ENCODE measurements around the gene OR51L1. TPM values are rescaled to one million over a fixed set of nuclear protein-coding genes. Genes with fewer than 3 reads are reported as not detected.

OR51L1 gene
- total RNA-seq, 4 donors from 2014 or later: not detected

DNA sequence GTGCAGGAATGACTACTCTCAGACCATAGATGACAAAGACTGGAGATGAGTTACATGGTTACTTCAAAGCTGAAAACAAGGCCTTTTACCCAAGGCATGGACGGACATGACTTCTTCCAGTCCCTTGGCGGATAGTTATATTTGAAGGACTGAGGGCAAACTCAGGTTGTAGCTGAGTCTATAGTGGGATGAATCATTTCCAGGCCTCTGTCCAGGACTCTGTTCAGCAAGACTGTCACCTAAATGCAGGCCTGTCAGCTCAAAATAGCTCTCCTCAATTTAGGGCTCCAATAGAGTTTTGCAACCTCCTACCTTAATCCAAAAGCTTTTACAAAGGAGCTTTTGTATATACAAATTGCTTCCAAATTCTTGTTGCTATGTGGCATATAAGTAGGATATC lies 27.3 kb downstream of the OR51L1 start:
- TF ChIP-seq POLR2A (IDR thresholded peaks at IDR 0.05): no peak
- TF ChIP-seq EP300 (IDR thresholded peaks at IDR 0.05): no peak
- TF ChIP-seq, protein P1, sequence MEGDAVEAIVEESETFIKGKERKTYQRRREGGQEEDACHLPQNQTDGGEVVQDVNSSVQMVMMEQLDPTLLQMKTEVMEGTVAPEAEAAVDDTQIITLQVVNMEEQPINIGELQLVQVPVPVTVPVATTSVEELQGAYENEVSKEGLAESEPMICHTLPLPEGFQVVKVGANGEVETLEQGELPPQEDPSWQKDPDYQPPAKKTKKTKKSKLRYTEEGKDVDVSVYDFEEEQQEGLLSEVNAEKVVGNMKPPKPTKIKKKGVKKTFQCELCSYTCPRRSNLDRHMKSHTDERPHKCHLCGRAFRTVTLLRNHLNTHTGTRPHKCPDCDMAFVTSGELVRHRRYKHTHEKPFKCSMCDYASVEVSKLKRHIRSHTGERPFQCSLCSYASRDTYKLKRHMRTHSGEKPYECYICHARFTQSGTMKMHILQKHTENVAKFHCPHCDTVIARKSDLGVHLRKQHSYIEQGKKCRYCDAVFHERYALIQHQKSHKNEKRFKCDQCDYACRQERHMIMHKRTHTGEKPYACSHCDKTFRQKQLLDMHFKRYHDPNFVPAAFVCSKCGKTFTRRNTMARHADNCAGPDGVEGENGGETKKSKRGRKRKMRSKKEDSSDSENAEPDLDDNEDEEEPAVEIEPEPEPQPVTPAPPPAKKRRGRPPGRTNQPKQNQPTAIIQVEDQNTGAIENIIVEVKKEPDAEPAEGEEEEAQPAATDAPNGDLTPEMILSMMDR (IDR thresholded peaks at IDR 0.05): no peak
- TF ChIP-seq POLR2AphosphoS5 (IDR thresholded peaks at IDR 0.05): no peak
- Histone ChIP-seq H3K27ac (no peak overlapping the region), H3K9me3 (peaks cover 23% of the 10 kb centered on the region), H3K27me3 (no peaks in the 10 kb centered on the region), H3K36me3 (no peaks in the 10 kb centered on the region), H3K4me3 (no peak overlapping the region), H3K4me1 (no peaks in the 10 kb centered on the region)
- WGBS: 100% methylated on average over 1 of the region's 2 CpGs
- DNase-seq (ENCODE audit: low spot score in 2 of 2): no peak

DNA sequence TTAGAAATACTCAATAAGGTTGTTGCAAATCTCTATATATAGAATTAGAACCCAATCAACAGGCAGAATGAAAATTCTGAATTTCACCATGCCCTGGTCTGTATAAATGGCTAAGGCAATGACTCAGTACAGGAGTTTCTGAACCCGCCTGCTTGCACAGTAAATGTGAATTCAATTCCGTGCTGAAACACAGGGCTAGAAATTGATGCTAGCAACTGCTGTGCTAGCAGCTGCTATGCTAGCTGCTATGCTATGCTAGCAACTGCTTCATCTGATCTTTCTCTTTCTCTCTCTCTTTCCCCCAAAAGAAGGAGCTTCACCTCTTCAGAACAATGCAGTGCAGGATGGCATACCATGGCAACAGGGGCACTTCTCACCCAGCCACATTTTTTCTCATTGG lies 42.0 kb downstream of the OR51L1 start:
- TF ChIP-seq EP300 (IDR thresholded peaks at IDR 0.05) (no peak), POLR2AphosphoS5 (IDR thresholded peaks at IDR 0.05) (no peak), POLR2A (IDR thresholded peaks at IDR 0.05) (no peak)
- TF ChIP-seq, protein P1 (IDR thresholded peaks at IDR 0.05): no peak
- Histone ChIP-seq H3K27ac (no peak overlapping the region), H3K36me3 (no peaks in the 10 kb centered on the region), H3K9me3 (no peaks in the 10 kb centered on the region), H3K27me3 (no peaks in the 10 kb centered on the region), H3K4me1 (no peaks in the 10 kb centered on the region), H3K4me3 (no peak overlapping the region)
- DNase-seq (ENCODE audit: low spot score in 2 of 2): no peak
- WGBS: 65% methylated on average over 2 of the region's 2 CpGs

DNA sequence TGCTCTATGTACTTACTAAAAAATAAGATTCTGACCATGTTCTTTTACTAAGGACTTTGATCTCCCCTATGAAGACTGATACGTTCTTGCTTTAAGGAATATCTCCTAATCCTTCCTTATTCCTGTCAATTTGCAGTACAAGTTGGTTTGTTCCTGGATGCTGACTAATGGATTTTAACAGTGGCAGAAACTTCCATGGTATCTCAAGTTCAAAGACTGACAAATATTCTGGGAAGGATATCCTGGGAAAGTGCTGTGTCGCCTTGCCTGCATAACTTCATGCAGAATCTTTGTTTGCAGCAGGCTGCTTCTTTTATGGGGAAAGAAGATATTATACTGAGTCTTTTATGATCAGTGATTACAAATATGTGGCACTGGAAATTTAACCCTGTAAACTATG lies 43.3 kb downstream of the OR51L1 start:
- no peak overlapping the region for H3K4me3 ChIP-seq
- no peaks in the 10 kb centered on the region for H3K27me3 ChIP-seq
- TF ChIP-seq POLR2A (IDR thresholded peaks at IDR 0.05): no peak
- no peak for TF ChIP-seq POLR2AphosphoS5 (IDR thresholded peaks at IDR 0.05)
- no peak for TF ChIP-seq EP300 (IDR thresholded peaks at IDR 0.05)
- TF ChIP-seq, protein P1 (IDR thresholded peaks at IDR 0.05): no peak
- no peaks in the 10 kb centered on the region for H3K9me3 ChIP-seq
- no peaks in the 10 kb centered on the region for H3K4me1 ChIP-seq
- H3K36me3 ChIP-seq: no peaks in the 10 kb centered on the region
- WGBS: 69% methylated on average over 2 of the region's 2 CpGs
- no peak for DNase-seq (ENCODE audit: low spot score in 2 of 2)
- H3K27ac ChIP-seq: no peak overlapping the region

DNA sequence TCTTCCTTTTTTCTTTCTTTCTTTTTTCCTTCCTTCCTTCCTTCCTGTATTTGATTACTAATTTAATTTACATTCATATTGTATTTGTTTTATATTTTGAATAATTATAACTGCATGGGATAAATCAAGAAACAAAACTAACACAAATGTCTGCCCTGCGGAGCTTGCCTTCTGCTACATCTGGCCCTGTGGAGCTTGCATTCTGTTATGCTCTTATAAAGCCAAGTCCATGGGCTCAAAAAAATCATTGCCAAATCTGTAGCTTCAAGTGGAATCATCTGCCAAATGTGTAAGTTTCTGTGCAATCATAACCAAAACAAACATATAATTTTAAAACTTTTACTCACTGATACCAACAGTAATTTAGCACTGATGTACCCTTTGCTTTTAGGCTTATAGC lies 43.7 kb downstream of the OR51L1 start:
- no peak overlapping the region for H3K27ac ChIP-seq
- H3K4me1 ChIP-seq: no peaks in the 10 kb centered on the region
- H3K9me3 ChIP-seq: no peaks in the 10 kb centered on the region
- no peak overlapping the region for H3K4me3 ChIP-seq
- no peak for DNase-seq (ENCODE audit: low spot score in 2 of 2)
- H3K27me3 ChIP-seq: no peaks in the 10 kb centered on the region
- TF ChIP-seq, protein P1 (IDR thresholded peaks at IDR 0.05): no peak
- TF ChIP-seq POLR2A (IDR thresholded peaks at IDR 0.05) (no peak), EP300 (IDR thresholded peaks at IDR 0.05) (no peak), POLR2AphosphoS5 (IDR thresholded peaks at IDR 0.05) (no peak)
- H3K36me3 ChIP-seq: no peaks in the 10 kb centered on the region
- WGBS: 74% methylated on average over 1 of the region's 1 CpG

DNA sequence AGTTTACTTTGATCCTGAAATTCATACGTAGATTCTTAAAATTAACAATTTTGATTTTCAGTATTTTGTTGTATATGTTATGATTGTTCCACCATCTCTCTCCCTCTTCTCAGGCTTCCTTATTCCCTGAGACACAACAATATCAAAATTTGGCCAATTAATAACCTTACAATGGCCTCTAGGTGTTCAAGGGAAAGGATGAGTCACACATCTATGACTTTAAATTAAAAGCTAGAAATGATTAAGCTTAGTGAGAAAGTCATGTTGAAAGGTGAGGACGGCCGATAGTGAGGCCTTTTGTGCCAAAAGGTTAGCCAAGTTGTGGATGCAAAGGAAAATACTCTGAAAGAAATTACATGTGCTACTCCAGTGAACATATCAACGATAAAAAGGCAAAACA lies 46.2 kb downstream of the OR51L1 start:
- no peaks in the 10 kb centered on the region for H3K9me3 ChIP-seq
- no peak overlapping the region for H3K27ac ChIP-seq
- DNase-seq (ENCODE audit: low spot score in 2 of 2): no peak
- TF ChIP-seq, protein P1 (IDR thresholded peaks at IDR 0.05): no peak
- no peak for TF ChIP-seq EP300 (IDR thresholded peaks at IDR 0.05)
- no peak for TF ChIP-seq POLR2AphosphoS5 (IDR thresholded peaks at IDR 0.05)
- TF ChIP-seq POLR2A (IDR thresholded peaks at IDR 0.05): no peak
- no peaks in the 10 kb centered on the region for H3K4me1 ChIP-seq
- 74% methylated on average over 4 of the region's 4 CpGs for WGBS
- H3K27me3 ChIP-seq: no peaks in the 10 kb centered on the region
- H3K36me3 ChIP-seq: no peaks in the 10 kb centered on the region
- no peak overlapping the region for H3K4me3 ChIP-seq

Data from suprapubic skin (tissue), 4 donors.